Sigmoid colon (tissue), 4 donors: ENCODE data around the gene HDAC7.

Experiments used
- CTCF ChIP-seq, 4 experiments: fragments of 450-650 bp in 3 of 4; fragments of 200-600 bp in 1 of 4; IDR thresholded peaks; one replicate each; pipeline ENCODE4 v1.5.1; 2016 to 2019; ENCODE audit warnings: antibody characterized with exemption in 4 of 4, mild to moderate bottlenecking in 3 of 4, moderate library complexity in 2 of 4
- EP300 ChIP-seq, 4 donors: sonication (generic); formaldehyde crosslinking; IDR thresholded peaks; one replicate each; pipeline ENCODE4 v1.6.1; 2017; ENCODE audit warnings: antibody characterized with exemption in 4 of 4
- POLR2A ChIP-seq, 2 donors: fragments of 450-650 bp; IDR thresholded peaks; one replicate each; pipeline ENCODE4 v1.6.1; 2016; ENCODE audit warnings: antibody characterized with exemption in 2 of 2, mild to moderate bottlenecking in 2 of 2, moderate library complexity in 2 of 2
- POLR2AphosphoS5 ChIP-seq, 4 donors: sonication (generic); formaldehyde crosslinking; IDR thresholded peaks; one replicate each; pipeline ENCODE4 v1.6.1; 2017; ENCODE audit warnings: antibody characterized with exemption in 4 of 4

GRCh38 chr12:47814539-47815170 is 5.0 kb downstream of the HDAC7 start:
- no peak for TF ChIP-seq CTCF (IDR thresholded peaks at IDR 0.05)
- TF ChIP-seq POLR2AphosphoS5 (IDR thresholded peaks at IDR 0.05) = no peak
- no peak for TF ChIP-seq EP300 (IDR thresholded peaks at IDR 0.05)
- TF ChIP-seq POLR2A (IDR thresholded peaks at IDR 0.05) = no peak
